HEK293T (cell line): ENCODE measurements around the gene NPIPB5.
"Not testable (repeated sequence)": the region's sequence is repeated elsewhere in the genome, so short reads cannot be mapped to it uniquely, and the experiment has no call there.

Source experiments
- BHLHE40 ChIP-seq: fragments of 450-650 bp; IDR thresholded peaks from 2 replicates; pipeline ENCODE4 v1.6.1; 2016; ENCODE audit warnings: mild to moderate bottlenecking, moderate library complexity, borderline replicate concordance
- TARDBP ChIP-seq: fragments of 450-650 bp; IDR thresholded peaks from 2 replicates; pipeline ENCODE4 v1.6.1; 2016

- not testable (repeated sequence) for TF ChIP-seq BHLHE40, TARDBP
Measured at GRCh38 chr16:22551651-22552050, 41.0 kb downstream of the NPIPB5 start.
